GM23338 (cell line): Measurements from ENCODE around the gene FKBP1B. TPM values are rescaled to one million over a fixed set of nuclear protein-coding genes. Genes with fewer than 3 reads are reported as not detected.

Experiments
- ATAC-seq: fragments of 200-7000 bp; cut with Tn5 transposase; 3 replicates; pipeline ENCODE4 v1.9.1; 2020
- DNase-seq: peaks from one replicate; pipeline ENCODE4 v3.0.0-alpha.2; 2015; ENCODE audit warnings: low spot score
- H2AFZ ChIP-seq: fragments of 200-600 bp; sonication (generic); 2 replicates; pipeline ENCODE4 v1.8.0; 2016; ENCODE audit warnings: antibody characterized with exemption, mild to moderate bottlenecking, moderate library complexity
- H3F3A ChIP-seq: fragments of 200-600 bp; sonication (generic); replicated peaks from 2 replicates; pipeline ENCODE4 v1.8.0; 2017; ENCODE audit warnings: antibody characterized with exemption, mixed run types, low read depth
- H3K27ac ChIP-seq: fragments of 200-600 bp; sonication (generic); 2 replicates; pipeline ENCODE4 v1.6.1; 2016; ENCODE audit warnings: low read depth
- H3K27me3 ChIP-seq: fragments of 200-600 bp; sonication (generic); 2 replicates; pipeline ENCODE4 v1.8.0; 2016; ENCODE audit warnings: mild to moderate bottlenecking, mixed run types, moderate library complexity; ENCODE audit not compliant: insufficient read depth
- H3K36me3 ChIP-seq: fragments of 200-600 bp; sonication (generic); 2 replicates; pipeline ENCODE4 v1.8.0; 2016; ENCODE audit warnings: mild to moderate bottlenecking; ENCODE audit not compliant: insufficient read depth
- H3K4me1 ChIP-seq: fragments of 200-600 bp; sonication (generic); 2 replicates; pipeline ENCODE4 v1.8.0; 2016; ENCODE audit warnings: mild to moderate bottlenecking, moderate library complexity; ENCODE audit not compliant: insufficient read depth
- H3K4me2 ChIP-seq: fragments of 200-600 bp; sonication (generic); 2 replicates; pipeline ENCODE4 v1.7.1; 2017; ENCODE audit warnings: mixed run types
- H3K4me3 ChIP-seq: fragments of 200-600 bp; sonication (generic); 2 replicates; pipeline ENCODE4 v1.6.1; 2016; ENCODE audit warnings: mixed run types
- H3K79me2 ChIP-seq: fragments of 200-600 bp; sonication (generic); replicated peaks from 2 replicates; pipeline ENCODE4 v1.8.0; 2017; ENCODE audit warnings: mild to moderate bottlenecking; ENCODE audit not compliant: insufficient read depth
- H3K9me2 ChIP-seq: fragments of 200-600 bp; sonication (generic); 2 replicates; pipeline ENCODE4 v1.8.0; 2017; ENCODE audit not compliant: insufficient read depth
- H4K20me1 ChIP-seq: fragments of 200-600 bp; sonication (generic); replicated peaks from 2 replicates; pipeline ENCODE4 v1.8.0; 2017; ENCODE audit warnings: mild to moderate bottlenecking; ENCODE audit not compliant: insufficient read depth
- H3K27ac Mint-ChIP-seq: 2 replicates; pipeline ENCODE4 v1.8.0; 2020; ENCODE audit warnings: inconsistent platforms, mild to moderate bottlenecking, moderate library complexity, mixed read lengths
- H3K27me3 Mint-ChIP-seq: 3 replicates; pipeline ENCODE4 v1.8.0; 2022; ENCODE audit warnings: low read depth, mild to moderate bottlenecking, moderate library complexity, mixed read lengths, inconsistent platforms; ENCODE audit not compliant: insufficient read depth, poor library complexity
- H3K36me3 Mint-ChIP-seq: 3 replicates; pipeline ENCODE4 v1.8.0; 2021; ENCODE audit warnings: low read depth, mild to moderate bottlenecking, inconsistent platforms, moderate library complexity, mixed read lengths
- H3K4me1 Mint-ChIP-seq: 3 replicates; pipeline ENCODE4 v1.8.0; 2020; ENCODE audit warnings: mild to moderate bottlenecking, inconsistent platforms, mixed read lengths
- H3K4me3 Mint-ChIP-seq: 3 replicates; pipeline ENCODE4 v1.8.0; 2021; ENCODE audit warnings: moderate library complexity, mild to moderate bottlenecking, inconsistent platforms, mixed read lengths
- H3K9me3 Mint-ChIP-seq: 3 replicates; pipeline ENCODE4 v1.8.0; 2020; ENCODE audit warnings: moderate library complexity, mild to moderate bottlenecking, inconsistent platforms, mixed read lengths
- CREB1 ChIP-seq: fragments of 250-450 bp; sonication (Bioruptor Pico); IDR thresholded peaks from 2 replicates; pipeline ENCODE4 v1.5.0; 2020; ENCODE audit warnings: low read depth, mild to moderate bottlenecking, moderate library complexity
- EZH2 ChIP-seq: fragments of 200-600 bp; sonication (generic); IDR thresholded peaks from one replicate; pipeline ENCODE4 v1.8.0; 2017; ENCODE audit warnings: antibody characterized with exemption, mild to moderate bottlenecking, low read depth; ENCODE audit not compliant: unreplicated experiment
- EZH2phosphoT487 ChIP-seq: fragments of 200-600 bp; sonication (generic); IDR thresholded peaks from one replicate; pipeline ENCODE4 v1.8.1; 2018; ENCODE audit warnings: antibody characterized with exemption; ENCODE audit not compliant: unreplicated experiment
- JUNB ChIP-seq: IDR thresholded peaks from one replicate; pipeline ENCODE4 v1.6.1; 2016; ENCODE audit warnings: antibody characterized with exemption; ENCODE audit not compliant: unreplicated experiment
- NANOG ChIP-seq: IDR thresholded peaks from 2 replicates; pipeline ENCODE4 v1.6.1; 2016; ENCODE audit warnings: antibody characterized with exemption, borderline replicate concordance
- POLR2AphosphoS5 ChIP-seq: IDR thresholded peaks from 2 replicates; pipeline ENCODE4 v1.6.1; 2016; ENCODE audit warnings: antibody characterized with exemption, low read depth
- STAT1 ChIP-seq: IDR thresholded peaks from one replicate; pipeline ENCODE4 v1.6.1; 2016; ENCODE audit warnings: antibody characterized with exemption; ENCODE audit not compliant: unreplicated experiment
- ZNF114 ChIP-seq: fragments of 250-450 bp; sonication (Bioruptor Pico); IDR thresholded peaks from 2 replicates; pipeline ENCODE4 v1.5.0; 2020; ENCODE audit warnings: mild to moderate bottlenecking, moderate library complexity
- ZNF331 ChIP-seq: fragments of 250-450 bp; sonication (Bioruptor Pico); IDR thresholded peaks from 2 replicates; pipeline ENCODE4 v1.5.0; 2020; ENCODE audit warnings: low read depth, mild to moderate bottlenecking, moderate library complexity
- polyA plus RNA-seq: library from polyadenylated mRNA; unstranded; fragments of >200 nt; fragmentation: Nextera tagmentation; extraction: Ambion mirVana; gene quantifications from 2 replicates; pipeline ENCODE4 v1.2.1, GENCODE V29; 2016
- total RNA-seq: library from RNA; depleted of rRNA; stranded (reverse); fragments of >200 nt; shearing (Covaris generic); gene quantifications from 2 replicates; pipeline ENCODE4 v1.2.3, GENCODE V29; 2014
- TF ChIP-seq, protein P1 (sequence below): fragments of 250-450 bp; sonication (Bioruptor Pico); IDR thresholded peaks from 2 replicates; pipeline ENCODE4 v1.5.0; 2020; ENCODE audit warnings: mild to moderate bottlenecking, moderate library complexity
- TF ChIP-seq, protein P2 (sequence below): IDR thresholded peaks from 2 replicates; pipeline ENCODE4 v1.6.1; 2016; ENCODE audit warnings: antibody characterized with exemption
- TF ChIP-seq, protein P3 (sequence below): IDR thresholded peaks from one replicate; pipeline ENCODE4 v1.6.1; 2018; ENCODE audit warnings: antibody characterized with exemption; ENCODE audit not compliant: unreplicated experiment
- TF ChIP-seq, protein P4 (sequence below), 2 experiments: fragments of 200-600 bp in 1 of 2; sonication (generic) in 1 of 2; conservative IDR thresholded peaks; 2 replicates each; pipeline versions ENCODE4 v1.5.1 to v1.6.1; 2016 to 2017; ENCODE audit warnings: antibody characterized with exemption in 2 of 2, low read depth in 2 of 2, mild to moderate bottlenecking in 2 of 2, moderate library complexity in 1 of 2

Gene FKBP1B
- total and polyA plus RNA-seq, 2 experiments from 2014 or later = 48.2 to 77.1 TPM

DNA sequence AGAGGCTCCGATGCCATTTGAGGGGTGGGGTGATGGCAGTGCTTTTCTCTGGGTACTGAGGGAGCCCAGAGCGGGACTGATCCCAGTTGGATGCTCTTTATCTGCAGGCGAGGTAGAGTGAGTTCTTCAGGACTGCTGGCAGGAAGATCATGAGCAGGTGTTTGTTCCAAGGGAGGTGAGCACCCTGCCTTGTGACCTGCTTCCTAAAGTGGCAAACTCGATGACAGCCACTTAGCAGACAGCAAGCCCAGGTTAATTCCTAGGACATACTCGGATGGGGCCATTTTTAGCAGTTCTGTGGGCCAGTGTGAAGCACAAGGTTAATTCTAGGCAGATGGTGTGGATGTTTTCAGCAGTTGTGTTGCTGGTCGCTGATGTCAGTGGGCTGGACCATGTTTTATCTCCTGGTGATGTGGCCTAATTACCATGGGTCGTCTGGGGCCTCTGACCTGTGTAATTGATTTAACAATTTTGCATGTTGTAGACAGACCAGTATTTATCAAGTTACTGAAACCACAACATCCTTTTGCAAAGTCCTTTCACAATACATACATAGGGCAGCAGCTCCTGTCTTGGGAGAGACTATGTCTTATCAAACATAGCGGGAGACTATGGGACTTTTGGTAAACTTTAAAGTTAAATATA is 4.9 kb downstream of the FKBP1B start (continued):
- TF ChIP-seq, protein P1, sequence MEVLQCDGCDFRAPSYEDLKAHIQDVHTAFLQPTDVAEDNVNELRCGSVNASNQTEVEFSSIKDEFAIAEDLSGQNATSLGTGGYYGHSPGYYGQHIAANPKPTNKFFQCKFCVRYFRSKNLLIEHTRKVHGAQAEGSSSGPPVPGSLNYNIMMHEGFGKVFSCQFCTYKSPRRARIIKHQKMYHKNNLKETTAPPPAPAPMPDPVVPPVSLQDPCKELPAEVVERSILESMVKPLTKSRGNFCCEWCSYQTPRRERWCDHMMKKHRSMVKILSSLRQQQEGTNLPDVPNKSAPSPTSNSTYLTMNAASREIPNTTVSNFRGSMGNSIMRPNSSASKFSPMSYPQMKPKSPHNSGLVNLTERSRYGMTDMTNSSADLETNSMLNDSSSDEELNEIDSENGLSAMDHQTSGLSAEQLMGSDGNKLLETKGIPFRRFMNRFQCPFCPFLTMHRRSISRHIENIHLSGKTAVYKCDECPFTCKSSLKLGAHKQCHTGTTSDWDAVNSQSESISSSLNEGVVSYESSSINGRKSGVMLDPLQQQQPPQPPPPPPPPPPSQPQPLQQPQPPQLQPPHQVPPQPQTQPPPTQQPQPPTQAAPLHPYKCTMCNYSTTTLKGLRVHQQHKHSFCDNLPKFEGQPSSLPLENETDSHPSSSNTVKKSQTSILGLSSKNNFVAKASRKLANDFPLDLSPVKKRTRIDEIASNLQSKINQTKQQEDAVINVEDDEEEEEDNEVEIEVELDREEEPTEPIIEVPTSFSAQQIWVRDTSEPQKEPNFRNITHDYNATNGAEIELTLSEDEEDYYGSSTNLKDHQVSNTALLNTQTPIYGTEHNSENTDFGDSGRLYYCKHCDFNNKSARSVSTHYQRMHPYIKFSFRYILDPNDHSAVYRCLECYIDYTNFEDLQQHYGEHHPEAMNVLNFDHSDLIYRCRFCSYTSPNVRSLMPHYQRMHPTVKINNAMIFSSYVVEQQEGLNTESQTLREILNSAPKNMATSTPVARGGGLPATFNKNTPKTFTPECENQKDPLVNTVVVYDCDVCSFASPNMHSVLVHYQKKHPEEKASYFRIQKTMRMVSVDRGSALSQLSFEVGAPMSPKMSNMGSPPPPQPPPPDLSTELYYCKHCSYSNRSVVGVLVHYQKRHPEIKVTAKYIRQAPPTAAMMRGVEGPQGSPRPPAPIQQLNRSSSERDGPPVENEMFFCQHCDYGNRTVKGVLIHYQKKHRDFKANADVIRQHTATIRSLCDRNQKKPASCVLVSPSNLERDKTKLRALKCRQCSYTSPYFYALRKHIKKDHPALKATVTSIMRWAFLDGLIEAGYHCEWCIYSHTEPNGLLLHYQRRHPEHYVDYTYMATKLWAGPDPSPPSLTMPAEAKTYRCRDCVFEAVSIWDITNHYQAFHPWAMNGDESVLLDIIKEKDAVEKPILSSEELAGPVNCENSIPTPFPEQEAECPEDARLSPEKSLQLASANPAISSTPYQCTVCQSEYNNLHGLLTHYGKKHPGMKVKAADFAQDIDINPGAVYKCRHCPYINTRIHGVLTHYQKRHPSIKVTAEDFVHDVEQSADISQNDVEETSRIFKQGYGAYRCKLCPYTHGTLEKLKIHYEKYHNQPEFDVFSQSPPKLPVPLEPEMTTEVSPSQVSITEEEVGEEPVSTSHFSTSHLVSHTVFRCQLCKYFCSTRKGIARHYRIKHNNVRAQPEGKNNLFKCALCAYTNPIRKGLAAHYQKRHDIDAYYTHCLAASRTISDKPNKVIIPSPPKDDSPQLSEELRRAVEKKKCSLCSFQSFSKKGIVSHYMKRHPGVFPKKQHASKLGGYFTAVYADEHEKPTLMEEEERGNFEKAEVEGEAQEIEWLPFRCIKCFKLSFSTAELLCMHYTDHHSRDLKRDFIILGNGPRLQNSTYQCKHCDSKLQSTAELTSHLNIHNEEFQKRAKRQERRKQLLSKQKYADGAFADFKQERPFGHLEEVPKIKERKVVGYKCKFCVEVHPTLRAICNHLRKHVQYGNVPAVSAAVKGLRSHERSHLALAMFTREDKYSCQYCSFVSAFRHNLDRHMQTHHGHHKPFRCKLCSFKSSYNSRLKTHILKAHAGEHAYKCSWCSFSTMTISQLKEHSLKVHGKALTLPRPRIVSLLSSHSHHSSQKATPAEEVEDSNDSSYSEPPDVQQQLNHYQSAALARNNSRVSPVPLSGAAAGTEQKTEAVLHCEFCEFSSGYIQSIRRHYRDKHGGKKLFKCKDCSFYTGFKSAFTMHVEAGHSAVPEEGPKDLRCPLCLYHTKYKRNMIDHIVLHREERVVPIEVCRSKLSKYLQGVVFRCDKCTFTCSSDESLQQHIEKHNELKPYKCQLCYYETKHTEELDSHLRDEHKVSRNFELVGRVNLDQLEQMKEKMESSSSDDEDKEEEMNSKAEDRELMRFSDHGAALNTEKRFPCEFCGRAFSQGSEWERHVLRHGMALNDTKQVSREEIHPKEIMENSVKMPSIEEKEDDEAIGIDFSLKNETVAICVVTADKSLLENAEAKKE (CRISPR knock-in tag) = no peak

DNA sequence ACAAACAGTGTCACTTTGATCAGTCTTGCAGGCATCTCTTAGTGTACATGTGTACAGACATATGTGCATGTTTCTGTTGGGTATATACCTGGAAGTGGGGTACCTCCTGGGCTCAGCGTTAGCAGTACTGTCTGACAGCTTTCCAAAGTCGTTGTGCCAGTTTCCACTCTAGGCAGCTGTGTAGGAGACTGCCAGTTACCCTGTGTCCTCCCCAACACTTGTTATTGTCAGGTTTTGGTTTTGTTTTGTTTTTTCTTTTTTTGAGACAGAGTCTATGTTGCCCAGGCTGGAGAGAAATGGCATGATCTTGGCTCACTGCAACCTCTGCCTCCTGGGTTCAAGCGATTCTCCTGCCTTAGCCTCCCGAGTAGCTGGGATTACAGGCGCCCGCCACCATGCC is 6.2 kb downstream of the FKBP1B start:
- H3K36me3 ChIP-seq = no peaks in the 10 kb centered on the region; the same call in 1 of the 2 replicates
- no peak overlapping the region for H3K27ac ChIP-seq
- ATAC-seq (no peak), DNase-seq (no peak)
- peaks cover under 1% of the 10 kb centered on the region; the same call in 1 of the 2 replicates for H3F3A ChIP-seq
- Mint-ChIP-seq H3K9me3 (no peaks in the 10 kb centered on the region), H3K4me3 (no peak overlapping the region), H3K27me3 (peaks cover 2% of the 10 kb centered on the region), H3K36me3 (peaks cover 6% of the 10 kb centered on the region), H3K27ac (no peak overlapping the region), H3K4me1 (no peaks in the 10 kb centered on the region)
- no peaks in the 10 kb centered on the region for H3K9me2 ChIP-seq
- H4K20me1 ChIP-seq = no peaks in the 10 kb centered on the region; the same call in 1 of the 2 replicates
- H3K4me2 ChIP-seq = no peak overlapping the region
- H3K4me1 ChIP-seq = peaks cover 3% of the 10 kb centered on the region
- 0 out of 2 replicates have a peak, but pooled peaks cover 12% of the 10 kb centered on the region for H3K79me2 ChIP-seq
- no peak overlapping the region for H2AFZ ChIP-seq
- H3K27me3 ChIP-seq = no peaks in the 10 kb centered on the region
- no peak overlapping the region for H3K4me3 ChIP-seq
- no peak for TF ChIP-seq NANOG
- TF ChIP-seq STAT1 = no peak
- TF ChIP-seq, protein P2, sequence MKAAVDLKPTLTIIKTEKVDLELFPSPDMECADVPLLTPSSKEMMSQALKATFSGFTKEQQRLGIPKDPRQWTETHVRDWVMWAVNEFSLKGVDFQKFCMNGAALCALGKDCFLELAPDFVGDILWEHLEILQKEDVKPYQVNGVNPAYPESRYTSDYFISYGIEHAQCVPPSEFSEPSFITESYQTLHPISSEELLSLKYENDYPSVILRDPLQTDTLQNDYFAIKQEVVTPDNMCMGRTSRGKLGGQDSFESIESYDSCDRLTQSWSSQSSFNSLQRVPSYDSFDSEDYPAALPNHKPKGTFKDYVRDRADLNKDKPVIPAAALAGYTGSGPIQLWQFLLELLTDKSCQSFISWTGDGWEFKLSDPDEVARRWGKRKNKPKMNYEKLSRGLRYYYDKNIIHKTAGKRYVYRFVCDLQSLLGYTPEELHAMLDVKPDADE = no peak
- no peak for TF ChIP-seq EZH2
- no peak for TF ChIP-seq ZNF114 (CRISPR knock-in tag)
- TF ChIP-seq EZH2phosphoT487 = no peak
- no peak for TF ChIP-seq ZNF331 (CRISPR knock-in tag)
- no peak for TF ChIP-seq CREB1
- TF ChIP-seq POLR2AphosphoS5 = no peak
- TF ChIP-seq, protein P3, sequence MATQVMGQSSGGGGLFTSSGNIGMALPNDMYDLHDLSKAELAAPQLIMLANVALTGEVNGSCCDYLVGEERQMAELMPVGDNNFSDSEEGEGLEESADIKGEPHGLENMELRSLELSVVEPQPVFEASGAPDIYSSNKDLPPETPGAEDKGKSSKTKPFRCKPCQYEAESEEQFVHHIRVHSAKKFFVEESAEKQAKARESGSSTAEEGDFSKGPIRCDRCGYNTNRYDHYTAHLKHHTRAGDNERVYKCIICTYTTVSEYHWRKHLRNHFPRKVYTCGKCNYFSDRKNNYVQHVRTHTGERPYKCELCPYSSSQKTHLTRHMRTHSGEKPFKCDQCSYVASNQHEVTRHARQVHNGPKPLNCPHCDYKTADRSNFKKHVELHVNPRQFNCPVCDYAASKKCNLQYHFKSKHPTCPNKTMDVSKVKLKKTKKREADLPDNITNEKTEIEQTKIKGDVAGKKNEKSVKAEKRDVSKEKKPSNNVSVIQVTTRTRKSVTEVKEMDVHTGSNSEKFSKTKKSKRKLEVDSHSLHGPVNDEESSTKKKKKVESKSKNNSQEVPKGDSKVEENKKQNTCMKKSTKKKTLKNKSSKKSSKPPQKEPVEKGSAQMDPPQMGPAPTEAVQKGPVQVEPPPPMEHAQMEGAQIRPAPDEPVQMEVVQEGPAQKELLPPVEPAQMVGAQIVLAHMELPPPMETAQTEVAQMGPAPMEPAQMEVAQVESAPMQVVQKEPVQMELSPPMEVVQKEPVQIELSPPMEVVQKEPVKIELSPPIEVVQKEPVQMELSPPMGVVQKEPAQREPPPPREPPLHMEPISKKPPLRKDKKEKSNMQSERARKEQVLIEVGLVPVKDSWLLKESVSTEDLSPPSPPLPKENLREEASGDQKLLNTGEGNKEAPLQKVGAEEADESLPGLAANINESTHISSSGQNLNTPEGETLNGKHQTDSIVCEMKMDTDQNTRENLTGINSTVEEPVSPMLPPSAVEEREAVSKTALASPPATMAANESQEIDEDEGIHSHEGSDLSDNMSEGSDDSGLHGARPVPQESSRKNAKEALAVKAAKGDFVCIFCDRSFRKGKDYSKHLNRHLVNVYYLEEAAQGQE = no peak
- TF ChIP-seq, protein P4, sequence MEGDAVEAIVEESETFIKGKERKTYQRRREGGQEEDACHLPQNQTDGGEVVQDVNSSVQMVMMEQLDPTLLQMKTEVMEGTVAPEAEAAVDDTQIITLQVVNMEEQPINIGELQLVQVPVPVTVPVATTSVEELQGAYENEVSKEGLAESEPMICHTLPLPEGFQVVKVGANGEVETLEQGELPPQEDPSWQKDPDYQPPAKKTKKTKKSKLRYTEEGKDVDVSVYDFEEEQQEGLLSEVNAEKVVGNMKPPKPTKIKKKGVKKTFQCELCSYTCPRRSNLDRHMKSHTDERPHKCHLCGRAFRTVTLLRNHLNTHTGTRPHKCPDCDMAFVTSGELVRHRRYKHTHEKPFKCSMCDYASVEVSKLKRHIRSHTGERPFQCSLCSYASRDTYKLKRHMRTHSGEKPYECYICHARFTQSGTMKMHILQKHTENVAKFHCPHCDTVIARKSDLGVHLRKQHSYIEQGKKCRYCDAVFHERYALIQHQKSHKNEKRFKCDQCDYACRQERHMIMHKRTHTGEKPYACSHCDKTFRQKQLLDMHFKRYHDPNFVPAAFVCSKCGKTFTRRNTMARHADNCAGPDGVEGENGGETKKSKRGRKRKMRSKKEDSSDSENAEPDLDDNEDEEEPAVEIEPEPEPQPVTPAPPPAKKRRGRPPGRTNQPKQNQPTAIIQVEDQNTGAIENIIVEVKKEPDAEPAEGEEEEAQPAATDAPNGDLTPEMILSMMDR (conservative IDR thresholded peaks at IDR 0.05; ENCODE audit: low read depth in 2 of 2) = no peak
- TF ChIP-seq JUNB = no peak
